GM21360 (cell line): ENCODE results near the gene MAPKAPK2.
"Not testable (repeated sequence)": the region's sequence is repeated elsewhere in the genome, so short reads cannot be mapped to it uniquely, and the experiment has no call there.

Source experiments
- ATAC-seq: cut with Tn5 transposase; IDR thresholded peaks from one replicate; pipeline ENCODE4 v1.9.1; 2021; ENCODE audit warnings: mild to moderate bottlenecking, moderate library complexity; ENCODE audit not compliant: unreplicated experiment

MAPKAPK2 gene

DNA sequence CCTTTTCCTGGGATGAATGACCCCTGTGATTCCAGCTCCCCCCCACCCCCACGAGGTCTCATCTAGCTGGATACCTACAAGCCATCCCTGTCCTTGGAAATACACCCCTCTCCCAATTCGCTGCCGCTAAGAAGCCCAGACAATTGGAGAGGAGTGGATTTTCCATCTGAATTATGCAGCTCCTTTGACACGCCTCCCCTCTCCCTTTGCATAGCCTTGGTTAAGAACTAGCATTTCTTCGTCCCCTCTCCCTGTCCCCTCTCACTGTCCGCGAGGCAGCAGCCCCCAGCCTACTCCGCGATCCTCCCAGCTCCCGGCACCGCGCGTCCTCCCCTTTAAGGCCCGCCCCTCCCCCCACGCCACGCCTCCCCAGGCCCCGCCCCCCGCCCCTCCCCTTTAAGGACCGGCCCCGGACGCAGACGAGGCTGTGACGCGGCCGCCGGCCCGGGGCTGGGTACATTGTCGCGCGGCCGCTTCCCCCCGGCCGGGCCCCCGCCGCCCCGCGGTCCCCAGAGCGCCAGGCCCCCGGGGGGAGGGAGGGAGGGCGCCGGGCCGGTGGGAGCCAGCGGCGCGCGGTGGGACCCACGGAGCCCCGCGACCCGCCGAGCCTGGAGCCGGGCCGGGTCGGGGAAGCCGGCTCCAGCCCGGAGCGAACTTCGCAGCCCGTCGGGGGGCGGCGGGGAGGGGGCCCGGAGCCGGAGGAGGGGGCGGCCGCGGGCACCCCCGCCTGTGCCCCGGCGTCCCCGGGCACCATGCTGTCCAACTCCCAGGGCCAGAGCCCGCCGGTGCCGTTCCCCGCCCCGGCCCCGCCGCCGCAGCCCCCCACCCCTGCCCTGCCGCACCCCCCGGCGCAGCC is at the start of gene MAPKAPK2:
Gene MAPKAPK2, plus strand, starts transcription at position 428 of the 856 bp plus-strand sequence. Its CDS starts 325 bp downstream, at position 753.
- ATAC-seq = peak; percentile 39

DNA sequence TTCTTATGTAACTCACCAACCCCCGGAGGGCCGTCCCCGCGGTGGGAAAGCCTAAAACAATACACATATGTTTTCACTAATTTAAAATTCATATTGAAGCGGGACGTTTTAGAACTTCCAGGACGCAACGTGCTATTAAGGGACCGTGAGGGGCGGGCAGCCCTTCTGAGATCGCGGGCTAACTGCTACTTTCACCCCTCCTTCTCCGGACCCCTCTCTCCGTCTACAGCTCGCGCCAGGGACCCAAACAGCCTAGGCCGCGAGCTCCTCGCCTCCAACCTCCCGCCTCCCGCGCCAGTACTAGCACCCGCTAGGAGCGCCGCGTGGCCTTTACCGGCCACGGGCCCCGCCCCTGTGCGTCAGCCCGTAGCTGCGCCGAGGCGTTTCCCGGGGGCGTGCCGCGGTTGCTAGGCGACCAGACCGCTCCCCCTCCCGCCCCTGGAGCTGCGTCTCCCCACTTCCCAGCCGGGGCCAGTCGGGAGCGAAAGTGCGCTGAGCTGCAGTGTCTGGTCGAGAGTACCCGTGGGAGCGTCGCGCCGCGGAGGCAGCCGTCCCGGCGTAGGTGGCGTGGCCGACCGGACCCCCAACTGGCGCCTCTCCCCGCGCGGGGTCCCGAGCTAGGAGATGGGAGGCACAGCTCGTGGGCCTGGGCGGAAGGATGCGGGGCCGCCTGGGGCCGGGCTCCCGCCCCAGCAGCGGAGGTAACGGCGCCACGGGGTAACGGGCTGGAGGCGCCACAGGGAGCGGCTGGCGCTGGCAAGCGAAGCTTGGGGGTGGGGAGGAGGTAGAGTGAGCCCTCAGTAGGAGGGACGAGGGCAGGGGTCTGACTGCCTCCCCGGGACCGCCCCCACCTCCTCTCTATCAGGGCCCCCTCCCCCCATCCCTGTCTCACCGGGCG is 49.4 kb upstream of the MAPKAPK2 start, which contains the start of gene DYRK3:
Gene DYRK3, plus strand, starts transcription at position 457 of the 898 bp plus-strand sequence. Its CDS starts 168 bp downstream, at position 625.
- peak; percentile 87 for ATAC-seq

DNA sequence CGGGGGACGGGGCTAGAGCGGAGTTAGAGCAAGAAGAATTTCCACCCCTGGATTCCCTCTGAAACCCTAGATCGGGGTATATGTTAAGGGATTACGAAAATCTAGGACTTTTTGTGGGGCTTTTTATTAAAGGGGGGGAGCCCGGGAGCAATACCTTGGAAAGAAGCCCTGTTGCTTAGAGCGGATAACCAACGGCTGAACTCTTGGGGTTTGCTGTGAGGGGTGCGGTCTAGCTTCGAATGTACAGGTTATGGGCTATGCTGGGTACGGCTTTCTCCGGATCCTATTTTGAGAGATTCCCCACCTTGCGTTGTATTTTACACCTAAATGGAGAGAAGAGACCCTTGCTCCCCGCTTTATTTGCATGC is 48.7 kb upstream of the MAPKAPK2 start:
- ATAC-seq = no peak

DNA sequence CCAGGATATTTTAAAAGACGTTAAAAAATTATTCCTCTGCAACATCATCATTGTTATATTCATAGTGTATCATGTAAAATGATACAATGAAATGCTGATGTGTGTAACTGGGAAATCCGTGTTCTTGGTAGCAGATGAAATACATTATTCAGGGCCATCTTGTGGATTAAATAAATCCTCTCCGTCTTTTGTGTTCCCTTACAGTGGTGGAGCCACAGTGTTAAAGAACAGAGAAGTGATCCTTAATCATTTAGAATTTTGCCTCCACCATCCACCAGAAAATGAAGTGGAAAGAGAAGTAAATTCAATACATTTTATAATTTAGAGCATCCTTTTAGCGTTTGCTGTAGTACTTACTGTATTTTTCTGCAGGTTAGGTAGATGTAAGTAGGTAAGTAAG is 48.0 kb upstream of the MAPKAPK2 start:
- ATAC-seq = no peak

DNA sequence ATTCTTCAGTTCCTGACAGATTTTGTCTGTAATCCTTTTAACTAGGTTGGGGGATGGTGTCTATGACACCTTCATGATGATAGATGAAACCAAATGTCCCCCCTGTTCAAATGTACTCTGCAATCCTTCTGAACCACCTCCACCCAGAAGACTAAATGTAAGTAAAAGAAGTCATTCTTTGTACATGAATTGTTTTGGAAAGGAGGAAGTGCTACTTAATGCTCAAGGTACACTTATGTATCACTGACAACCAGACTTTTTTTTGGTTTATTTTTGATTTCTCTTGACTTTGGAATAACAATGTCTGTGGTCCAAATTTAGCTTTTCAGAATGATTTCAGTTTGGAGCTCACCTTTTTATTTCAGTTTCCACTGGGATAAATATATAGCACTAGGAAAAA is 47.1 kb upstream of the MAPKAPK2 start:
- no peak for ATAC-seq

DNA sequence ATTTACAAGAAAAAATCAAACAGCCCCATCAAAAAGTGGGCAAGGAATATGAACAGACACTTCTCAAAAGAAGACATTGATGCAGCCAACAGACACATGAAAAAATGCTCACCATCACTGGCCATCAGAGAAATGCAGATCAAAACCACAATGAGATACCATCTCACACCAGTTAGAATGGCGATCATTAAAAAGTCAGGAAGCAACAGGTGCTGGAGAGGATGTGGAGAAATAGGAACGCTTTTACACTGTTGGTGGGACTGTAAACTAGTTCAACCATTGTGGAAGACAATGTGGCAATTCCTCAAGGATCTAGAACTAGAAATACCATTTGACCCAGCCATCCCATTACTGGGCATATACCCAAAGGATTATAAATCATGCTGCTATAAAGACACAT is 42.6 kb upstream of the MAPKAPK2 start:
- not testable (repeated sequence) for ATAC-seq

DNA sequence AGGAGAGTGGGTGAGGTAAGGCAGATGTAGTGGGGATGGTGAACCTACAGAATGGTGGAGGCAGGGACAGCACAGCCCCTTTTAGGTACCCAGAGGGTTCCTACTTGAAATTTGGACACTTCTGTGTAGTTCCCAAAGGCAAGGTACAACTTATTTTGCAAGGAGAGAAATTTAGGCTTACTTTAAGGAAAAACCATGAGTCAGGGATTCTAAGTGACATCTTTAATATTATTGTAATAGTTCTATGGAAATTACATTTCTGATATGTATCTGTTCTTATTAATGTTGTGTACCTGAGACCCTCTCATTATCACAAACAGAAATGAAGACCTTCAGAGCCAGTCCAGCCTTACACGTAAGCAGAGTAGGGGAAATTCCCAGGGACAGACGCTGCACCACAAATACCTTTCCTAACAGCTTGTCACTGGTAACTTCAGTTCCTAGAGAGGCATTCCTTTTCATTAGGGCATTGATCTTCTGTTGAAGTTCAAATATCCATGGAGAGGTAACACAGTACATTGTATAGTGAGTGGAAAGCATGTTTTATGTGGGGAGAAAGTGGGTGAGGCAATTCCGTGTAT is 41.5 kb upstream of the MAPKAPK2 start:
- no peak for ATAC-seq

DNA sequence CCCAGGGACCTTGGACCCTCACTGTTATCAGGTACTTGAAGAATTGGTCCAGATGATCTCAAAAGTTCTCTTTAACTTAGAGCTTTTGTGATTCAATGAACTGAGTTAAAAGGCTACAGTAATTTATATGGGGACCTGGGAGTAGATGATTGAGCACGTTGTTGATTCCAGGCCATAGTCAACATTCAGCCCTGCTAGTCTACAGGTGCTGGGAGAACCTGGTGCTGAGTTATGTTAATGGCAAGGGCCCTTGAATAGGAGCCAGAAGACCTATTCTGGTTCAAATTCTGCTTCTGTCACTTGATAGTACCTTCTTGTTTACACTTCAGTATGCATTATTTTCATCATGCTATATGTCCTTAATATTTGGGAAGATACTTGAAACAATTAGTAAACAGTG is 38.2 kb upstream of the MAPKAPK2 start:
- ATAC-seq = no peak

DNA sequence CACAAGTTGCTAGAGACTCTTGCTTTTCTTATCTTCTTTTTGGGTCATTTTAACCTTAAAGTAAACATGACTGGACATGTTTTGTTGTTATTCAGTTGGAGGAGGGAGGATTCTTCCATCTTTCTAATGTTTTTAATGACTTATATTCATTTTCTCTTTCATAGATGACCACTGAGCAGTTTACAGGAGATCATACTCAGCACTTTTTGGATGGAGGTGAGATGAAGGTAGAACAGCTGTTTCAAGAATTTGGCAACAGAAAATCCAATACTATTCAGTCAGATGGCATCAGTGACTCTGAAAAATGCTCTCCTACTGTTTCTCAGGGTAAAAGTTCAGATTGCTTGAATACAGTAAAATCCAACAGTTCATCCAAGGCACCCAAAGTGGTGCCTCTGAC is 37.5 kb upstream of the MAPKAPK2 start:
- ATAC-seq = no peak

DNA sequence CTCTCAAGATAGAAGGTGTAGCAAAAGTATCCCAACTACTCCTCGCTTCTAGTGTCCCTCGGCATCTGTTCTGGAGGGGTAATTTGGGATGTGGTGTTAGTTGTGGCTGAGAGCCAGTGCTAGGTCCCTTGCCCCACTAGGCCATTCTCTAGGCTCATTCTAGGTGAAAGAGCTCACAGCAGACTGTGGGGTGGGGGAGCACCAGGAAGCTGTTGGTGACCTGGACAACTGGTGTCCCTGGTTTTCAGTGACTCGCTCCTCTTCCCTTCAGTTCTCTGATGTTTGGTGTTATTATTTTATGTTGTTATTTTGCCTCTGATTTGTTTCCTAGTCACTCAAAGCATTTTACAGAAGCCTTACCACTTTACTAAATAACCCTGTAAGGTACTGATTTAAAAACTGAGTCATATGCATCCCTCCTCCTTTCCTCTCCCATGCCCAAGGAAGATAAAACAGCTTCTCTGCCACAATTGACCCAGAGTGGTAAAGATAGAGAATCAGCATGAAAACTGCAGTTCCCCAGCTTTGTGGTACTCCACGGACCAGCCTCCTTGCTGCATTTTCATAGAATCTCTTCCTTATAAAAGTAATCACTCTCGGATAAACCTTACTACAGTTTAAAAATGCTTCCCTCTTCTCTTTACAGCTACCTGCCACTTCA is 35.3 kb upstream of the MAPKAPK2 start:
- ATAC-seq = no peak

DNA sequence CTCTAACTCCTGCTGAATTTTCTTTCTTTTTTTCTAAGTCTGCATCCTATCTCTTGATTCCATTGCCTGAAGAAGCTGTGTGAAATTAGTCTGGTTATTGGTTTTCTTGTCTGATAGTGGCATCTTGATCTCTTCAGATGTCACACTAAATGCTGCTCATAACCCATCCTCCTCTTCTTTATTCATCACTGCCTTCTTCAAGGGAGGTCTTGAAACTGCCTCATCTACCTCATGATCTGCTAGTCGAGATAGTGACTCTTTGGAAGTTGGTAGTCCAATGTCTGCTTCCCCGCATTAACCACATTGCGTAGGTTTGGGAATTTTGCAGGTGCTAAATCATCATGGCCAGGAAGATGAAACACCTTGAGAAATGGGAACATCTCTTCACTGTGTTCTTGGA is 33.7 kb upstream of the MAPKAPK2 start:
- no peak for ATAC-seq

DNA sequence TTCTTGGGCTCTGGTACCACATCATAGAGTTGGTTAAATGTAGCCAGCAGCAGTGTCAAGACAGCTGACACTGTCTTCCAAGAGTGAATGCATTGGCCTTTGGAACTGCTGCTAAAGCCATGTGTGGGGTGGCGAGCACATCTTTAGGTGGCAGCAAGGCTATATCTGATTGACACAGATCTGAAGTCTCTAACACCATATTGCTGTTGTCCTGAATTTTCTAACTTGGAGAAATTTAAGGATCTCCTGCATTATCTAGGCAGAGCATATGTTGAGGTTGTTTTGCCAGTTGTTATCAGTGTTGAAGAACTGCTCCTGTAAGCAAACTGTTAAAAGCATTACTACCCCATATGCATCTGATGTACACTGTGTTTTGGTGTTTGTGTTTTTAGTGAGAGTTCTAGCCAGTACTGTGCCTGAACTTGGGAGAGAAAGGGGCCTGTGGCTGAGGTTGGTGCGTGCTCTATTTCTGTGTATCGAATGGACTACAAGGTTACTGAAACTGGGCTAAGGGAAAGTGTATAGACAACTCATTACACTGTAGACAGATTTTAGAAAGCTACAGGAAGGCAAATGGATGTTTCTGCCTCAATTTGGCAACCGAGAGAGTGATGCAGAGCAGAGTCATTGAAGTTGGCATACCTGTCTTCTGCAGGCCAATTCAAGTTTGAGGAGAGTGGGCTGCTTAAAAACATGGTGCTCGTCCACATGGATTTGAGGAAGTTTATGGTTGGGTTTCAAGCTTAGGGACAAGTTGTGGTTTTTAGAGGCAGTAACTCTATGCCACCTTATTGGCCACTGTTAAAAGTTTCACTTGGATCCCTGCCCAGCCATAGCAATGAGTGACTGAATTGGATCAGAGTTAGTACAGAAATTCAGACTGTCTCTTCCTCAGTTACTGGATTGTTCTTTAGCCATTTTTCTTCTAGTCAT is 32.5 kb upstream of the MAPKAPK2 start:
- ATAC-seq = no peak

DNA sequence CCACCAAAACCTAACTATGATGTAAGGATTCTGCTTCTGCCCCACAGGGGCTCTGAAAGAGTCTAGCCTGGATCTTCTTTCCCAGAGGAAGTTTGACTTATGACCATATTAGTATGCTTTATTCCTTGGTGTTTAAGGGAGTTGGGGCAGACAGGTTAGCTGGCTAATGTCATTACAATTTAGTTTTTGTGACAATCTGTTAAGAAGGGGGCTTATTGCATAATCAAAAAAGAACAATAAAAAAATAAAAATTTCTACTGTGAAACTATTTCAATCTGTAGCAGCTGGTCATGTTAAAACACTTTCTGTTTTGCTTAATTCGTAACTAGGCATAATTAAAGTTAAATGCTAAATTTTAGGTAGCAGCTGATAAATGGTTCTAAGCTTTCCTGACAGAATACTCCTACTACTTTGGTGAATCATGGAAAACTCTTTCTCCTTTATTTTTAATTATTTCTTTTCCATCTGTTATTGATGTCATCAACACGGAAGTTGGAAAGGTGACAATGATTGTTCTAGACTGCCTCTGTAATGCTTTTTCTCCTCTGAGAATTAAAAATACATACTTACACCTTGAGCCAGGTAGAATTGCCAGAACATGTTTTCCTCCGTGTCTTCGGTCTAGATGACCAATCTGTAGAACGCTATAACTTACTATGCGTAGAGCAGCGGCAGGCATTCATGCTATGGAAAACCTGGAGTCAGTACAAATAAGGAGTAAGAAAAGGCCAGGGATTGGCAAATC is 30.8 kb upstream of the MAPKAPK2 start:
- ATAC-seq = no peak

DNA sequence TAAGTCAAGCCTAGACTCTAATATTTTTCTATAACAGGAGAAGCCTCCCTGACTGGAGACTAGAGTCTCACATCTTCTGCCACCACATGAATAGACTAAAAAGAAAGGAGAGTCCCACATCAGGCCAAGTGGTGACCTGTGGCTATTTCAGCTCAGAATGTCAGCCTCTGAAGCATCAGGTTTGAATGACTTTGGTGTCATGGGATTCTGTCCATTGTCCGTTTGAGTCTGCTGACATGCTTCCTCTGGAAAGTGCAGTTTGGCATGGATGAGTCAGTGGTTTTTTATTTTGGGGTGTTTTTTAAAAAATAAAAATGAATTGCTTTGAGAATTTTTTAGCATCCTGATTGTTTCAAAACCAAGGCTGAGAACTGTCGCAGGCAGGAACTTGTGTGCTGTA is 29.9 kb upstream of the MAPKAPK2 start:
- ATAC-seq = no peak

DNA sequence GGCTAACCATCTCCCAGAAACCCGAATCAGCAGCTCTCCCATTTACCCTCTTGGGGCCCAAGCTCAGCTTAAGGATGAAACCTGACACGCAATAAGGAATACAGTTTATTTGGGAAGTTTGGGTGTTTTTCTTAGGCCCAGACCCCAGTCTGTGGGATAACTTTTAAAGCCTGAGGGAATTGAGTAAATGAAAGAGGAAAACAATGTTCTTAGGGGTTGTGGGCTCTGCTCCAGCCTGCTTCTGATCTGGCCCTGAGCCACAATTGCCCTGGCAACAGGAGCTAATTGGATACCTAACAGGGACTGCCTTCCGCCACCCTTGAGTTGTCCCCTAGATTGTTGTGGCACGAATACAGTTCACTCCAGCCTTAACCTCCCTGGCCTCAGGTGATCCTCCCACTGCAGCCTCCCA is 29.2 kb upstream of the MAPKAPK2 start:
- no peak for ATAC-seq

DNA sequence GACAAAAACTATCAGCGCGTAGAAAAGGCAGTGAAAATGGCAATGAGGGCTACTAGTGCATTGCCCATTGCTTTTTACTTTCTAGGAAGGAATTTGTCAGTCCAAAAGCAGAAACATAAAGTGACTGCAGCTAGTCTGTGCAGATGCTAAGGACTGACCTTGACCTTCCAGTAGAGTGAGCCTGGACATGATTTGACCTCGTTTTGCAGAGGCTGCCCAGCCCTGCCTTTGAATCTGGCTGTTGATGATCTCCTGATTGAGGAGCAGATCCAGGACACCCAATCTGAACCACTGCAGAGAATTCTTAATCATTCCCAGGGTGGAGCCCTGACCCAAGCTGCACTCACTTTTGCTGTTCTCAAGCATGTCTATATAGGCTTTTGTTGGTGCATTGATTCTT is 27.8 kb upstream of the MAPKAPK2 start:
- ATAC-seq = no peak

DNA sequence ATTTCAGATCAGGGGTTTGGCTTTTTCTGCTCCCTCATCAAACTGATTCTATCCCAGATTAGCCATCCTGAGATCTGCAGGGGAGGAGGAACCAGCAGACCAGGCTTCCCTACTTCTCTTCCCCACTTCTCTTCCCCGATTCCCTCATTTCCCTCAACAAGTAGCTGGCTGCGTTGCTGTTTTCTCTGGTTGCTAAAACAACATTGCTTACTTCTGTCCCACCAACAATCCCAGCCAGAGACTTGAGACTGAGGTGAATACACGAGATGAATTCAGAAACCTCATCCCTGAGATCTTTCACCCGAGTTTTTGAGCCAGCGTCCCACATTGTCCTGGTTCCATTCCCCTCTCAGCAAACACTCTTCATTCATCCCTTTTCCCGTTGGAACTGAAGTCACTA is 27.0 kb upstream of the MAPKAPK2 start:
- ATAC-seq = no peak

DNA sequence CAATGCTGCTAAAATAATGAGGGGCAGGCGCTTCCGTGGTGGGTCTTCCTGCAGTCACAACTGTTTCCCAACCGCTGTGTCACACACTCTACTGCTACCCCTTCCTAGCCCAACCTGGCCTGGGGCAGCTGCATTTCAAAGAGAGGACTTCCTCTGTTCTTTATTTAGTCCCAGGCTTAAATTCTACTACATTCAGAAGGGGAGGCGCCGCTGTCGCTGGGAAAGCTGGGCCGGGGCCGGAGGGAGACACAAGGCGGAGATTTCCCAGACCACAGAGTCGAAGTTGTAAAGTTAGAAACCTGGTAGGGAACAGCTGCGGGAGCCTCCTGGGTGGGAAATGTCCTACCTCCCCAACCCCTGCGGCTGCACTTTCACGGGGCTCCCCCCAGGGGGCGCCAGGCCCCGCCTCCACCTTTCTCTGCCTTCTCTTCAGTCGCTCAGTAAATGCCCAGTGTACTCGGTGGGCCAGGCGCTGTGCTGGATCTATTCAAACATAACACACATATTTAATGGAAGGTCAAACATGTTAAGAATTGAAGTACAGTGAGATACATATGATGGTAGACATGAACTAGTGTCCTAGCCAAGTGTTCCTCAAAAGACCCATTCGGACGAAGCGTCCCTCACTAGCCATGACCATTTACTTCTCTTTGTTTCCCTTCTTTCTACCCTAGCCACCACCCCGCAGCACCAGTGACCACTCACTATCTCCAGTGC is 26.3 kb upstream of the MAPKAPK2 start:
- no peak for ATAC-seq

DNA sequence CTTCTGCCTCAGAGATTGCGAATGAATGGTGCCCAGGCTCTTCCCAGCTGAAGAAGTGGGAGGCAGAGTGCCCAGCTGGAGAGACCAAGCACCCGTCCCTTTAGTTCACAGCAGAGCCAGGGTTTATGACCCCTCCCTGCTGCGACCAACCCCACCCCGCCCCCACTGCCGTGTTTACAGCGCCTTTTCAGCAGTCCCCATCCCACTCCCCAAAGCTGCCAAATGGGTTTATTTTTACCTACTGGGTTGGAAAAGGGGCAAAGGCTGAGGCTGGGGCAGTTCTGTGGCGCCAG is 25.8 kb upstream of the MAPKAPK2 start:
- no peak for ATAC-seq
